ENCODE results near the gene GPBP1.

DNA sequence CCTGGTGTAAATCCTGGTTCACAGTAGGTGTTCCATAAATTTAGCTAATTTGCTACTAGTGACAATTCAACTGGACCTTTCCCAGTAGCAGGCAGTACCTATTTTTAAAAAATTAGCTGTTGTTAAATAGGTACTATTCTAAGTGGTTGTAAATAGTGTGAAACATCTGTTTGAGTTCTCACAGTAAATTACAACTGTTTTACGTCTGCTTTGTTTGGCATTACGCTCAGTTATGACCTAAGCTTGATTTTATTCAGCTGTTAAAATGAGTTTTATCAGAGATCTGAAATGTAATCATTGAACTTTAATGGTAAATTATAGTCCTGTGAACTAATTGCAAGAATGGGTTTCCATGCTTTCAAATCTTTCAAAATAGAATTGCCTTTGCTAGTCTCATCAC, 93.9 kb downstream of the GPBP1 start:
- no peak for TF ChIP-seq POLR2A (IDR thresholded peaks at IDR 0.05; ENCODE audit: low read length)
- TF ChIP-seq GATA1 (IDR thresholded peaks at IDR 0.05; ENCODE audit: low read depth, low read length), result no peak

Data from erythroblast (primary cell).